Neuronal stem cell (in vitro differentiated cells): Measurements from ENCODE around the gene PLCH1.

ENCODE experiments used
- DNase-seq: peaks from one replicate; pipeline ENCODE4 v3.0.0-alpha.2; 2013; ENCODE audit warnings: low spot score
- H2AFZ ChIP-seq: one replicate; pipeline ENCODE4 v1.6.1; 2013; ENCODE audit warnings: mild to moderate bottlenecking, low read length, inconsistent platforms
- H2AK5ac ChIP-seq: 2 replicates; pipeline ENCODE4 v1.6.1; 2013; ENCODE audit warnings: low read depth, mild to moderate bottlenecking, inconsistent platforms, low read length, moderate library complexity, mixed read lengths
- H2BK120ac ChIP-seq: 2 replicates; pipeline ENCODE4 v1.6.1; 2013; ENCODE audit warnings: low read depth, mild to moderate bottlenecking, inconsistent platforms, low read length, moderate library complexity, mixed read lengths
- H2BK12ac ChIP-seq: one replicate; pipeline ENCODE4 v1.6.1; 2013; ENCODE audit warnings: low read length, inconsistent platforms
- H2BK15ac ChIP-seq: 2 replicates; pipeline ENCODE4 v1.6.1; 2013; ENCODE audit warnings: mild to moderate bottlenecking, low read length, inconsistent platforms, mixed read lengths
- H2BK5ac ChIP-seq: one replicate; pipeline ENCODE4 v1.6.1; 2013; ENCODE audit warnings: inconsistent platforms, mild to moderate bottlenecking, low read length, moderate library complexity
- H3K14ac ChIP-seq: one replicate; pipeline ENCODE4 v1.6.1; 2013; ENCODE audit warnings: low read length, inconsistent platforms
- H3K18ac ChIP-seq: 2 replicates; pipeline ENCODE4 v1.6.1; 2013; ENCODE audit warnings: low read length, inconsistent platforms
- H3K23ac ChIP-seq: 2 replicates; pipeline ENCODE4 v1.6.1; 2013; ENCODE audit warnings: low read depth, mild to moderate bottlenecking, mixed read lengths, low read length, inconsistent platforms; ENCODE audit not compliant: poor library complexity
- H3K27ac ChIP-seq: replicated peaks from 3 replicates; pipeline ENCODE4 v1.5.1; 2013; ENCODE audit warnings: low read length, inconsistent platforms
- H3K27me3 ChIP-seq, 3 experiments: 2 replicates each; pipeline ENCODE4 v1.6.1; 2013; ENCODE audit warnings: low read length in 3 of 3, mild to moderate bottlenecking in 2 of 3, inconsistent platforms in 1 of 3, low read depth in 1 of 3, mixed read lengths in 1 of 3, moderate library complexity in 1 of 3; ENCODE audit not compliant: control insufficient read depth in 3 of 3, insufficient read depth in 3 of 3
- H3K36me3 ChIP-seq, 2 donors: replicated peaks in 1 of 2; 2 replicates each; pipeline ENCODE4 v1.6.1; 2013; ENCODE audit warnings: low read length in 2 of 2; ENCODE audit not compliant: control insufficient read depth in 2 of 2, insufficient read depth in 2 of 2
- H3K4ac ChIP-seq: 2 replicates; pipeline ENCODE4 v1.6.1; 2013; ENCODE audit warnings: inconsistent platforms, mild to moderate bottlenecking, low read length, moderate library complexity
- H3K4me1 ChIP-seq, 2 donors: 1 replicate in 1 of 2; 2 replicates in 1 of 2; pipeline ENCODE4 v1.6.1; 2013; ENCODE audit warnings: low read length in 2 of 2, low read depth in 1 of 2; ENCODE audit not compliant: control insufficient read depth in 2 of 2, insufficient read depth in 1 of 2
- H3K4me2 ChIP-seq: one replicate; pipeline ENCODE4 v1.6.1; 2013; ENCODE audit warnings: mild to moderate bottlenecking, low read length, inconsistent platforms; ENCODE audit not compliant: insufficient read depth, poor library complexity, severe bottlenecking
- H3K4me3 ChIP-seq, 2 donors: 2 replicates each; pipeline ENCODE4 v1.5.1; 2013; ENCODE audit warnings: low read length in 2 of 2, mild to moderate bottlenecking in 2 of 2, inconsistent platforms in 1 of 2, moderate library complexity in 1 of 2
- H3K79me1 ChIP-seq: one replicate; pipeline ENCODE4 v1.6.1; 2013; ENCODE audit warnings: low read depth, mild to moderate bottlenecking, inconsistent platforms, low read length, moderate library complexity
- H3K9ac ChIP-seq: one replicate; pipeline ENCODE4 v1.6.1; 2013; ENCODE audit warnings: mild to moderate bottlenecking, low read depth, low read length, inconsistent platforms; ENCODE audit not compliant: poor library complexity
- H3K9me3 ChIP-seq, 2 donors: replicated peaks in 1 of 2; 2 replicates each; pipeline versions ENCODE3 to v1.6.1; 2013; ENCODE audit warnings: low read length in 2 of 2, mild to moderate bottlenecking in 2 of 2, inconsistent platforms in 1 of 2, low read depth in 1 of 2, mixed read lengths in 1 of 2, moderate library complexity in 1 of 2; ENCODE audit not compliant: control insufficient read depth in 2 of 2, insufficient read depth in 1 of 2
- H4K8ac ChIP-seq: one replicate; pipeline ENCODE4 v1.6.1; 2013; ENCODE audit warnings: low read depth, mild to moderate bottlenecking, inconsistent platforms, low read length, moderate library complexity
- H4K91ac ChIP-seq: one replicate; pipeline ENCODE4 v1.6.1; 2013; ENCODE audit warnings: low read length, low read depth, mild to moderate bottlenecking, inconsistent platforms; ENCODE audit not compliant: poor library complexity
- WGBS, 2 donors: extraction: QIAGEN DNeasy Blood & Tissue Kit; methylation state at CpG; one replicate each; pipeline ENCODE4 v1.1.7; 2013; ENCODE audit warnings: missing lambda C conversion rate in 2 of 2, mixed read lengths in 1 of 2; ENCODE audit not compliant: insufficient read length in 2 of 2, insufficient replicate concordance in 1 of 2; ENCODE audit errors: extremely low coverage in 2 of 2; 5-methylcytosine and 5-hydroxymethylcytosine counted together

Gene PLCH1

DNA sequence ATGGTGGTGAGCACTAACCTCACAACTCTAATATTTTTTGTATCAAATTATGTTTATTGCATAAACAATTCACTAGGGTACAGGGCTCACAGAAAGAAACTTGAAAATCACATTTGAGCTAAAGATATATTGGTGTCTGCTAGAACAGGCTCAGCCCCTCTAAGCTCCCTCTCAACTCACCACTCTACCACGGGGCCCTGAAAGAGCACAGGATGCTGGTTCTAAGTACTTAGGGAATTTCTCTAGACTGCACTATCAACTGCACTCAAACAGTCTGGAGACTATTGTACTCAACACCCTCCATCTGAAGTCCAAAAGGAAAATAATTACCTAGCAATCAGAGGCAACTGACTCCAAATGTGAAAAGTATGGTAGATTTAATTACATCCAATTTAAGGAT is 352.7 kb downstream of the PLCH1 start:
- no peak overlapping the region for H3K4me3 ChIP-seq
- H2BK12ac ChIP-seq, result no peak overlapping the region
- H2BK120ac ChIP-seq, result no peak overlapping the region
- H3K9ac ChIP-seq, result no peak overlapping the region
- no peak overlapping the region for H2AFZ ChIP-seq
- no peak overlapping the region for H2AK5ac ChIP-seq
- no peaks in the 10 kb centered on the region for H3K27me3 ChIP-seq
- no peak for DNase-seq
- no peak overlapping the region for H4K8ac ChIP-seq
- no peak overlapping the region for H2BK15ac ChIP-seq
- H3K36me3 ChIP-seq, result no peaks in the 10 kb centered on the region
- no peak overlapping the region for H3K4me2 ChIP-seq
- no peak overlapping the region for H3K18ac ChIP-seq
- H3K79me1 ChIP-seq, result no peaks in the 10 kb centered on the region
- H2BK5ac ChIP-seq, result no peak overlapping the region
- no CpG with 5 or more reads among the region's 1 CpG for WGBS, 2 donors
- peak overlapping the region; percentile 48 for H3K27ac ChIP-seq
- H3K9me3 ChIP-seq, result peaks cover 0 to 2% of the 10 kb centered on the region in 2 donors
- H3K4me1 ChIP-seq, result peaks cover 0 to 7% of the 10 kb centered on the region in 2 donors
- H4K91ac ChIP-seq, result no peak overlapping the region
- H3K14ac ChIP-seq, result no peak overlapping the region
- no peak overlapping the region for H3K23ac ChIP-seq
- H3K4ac ChIP-seq, result no peak overlapping the region

DNA sequence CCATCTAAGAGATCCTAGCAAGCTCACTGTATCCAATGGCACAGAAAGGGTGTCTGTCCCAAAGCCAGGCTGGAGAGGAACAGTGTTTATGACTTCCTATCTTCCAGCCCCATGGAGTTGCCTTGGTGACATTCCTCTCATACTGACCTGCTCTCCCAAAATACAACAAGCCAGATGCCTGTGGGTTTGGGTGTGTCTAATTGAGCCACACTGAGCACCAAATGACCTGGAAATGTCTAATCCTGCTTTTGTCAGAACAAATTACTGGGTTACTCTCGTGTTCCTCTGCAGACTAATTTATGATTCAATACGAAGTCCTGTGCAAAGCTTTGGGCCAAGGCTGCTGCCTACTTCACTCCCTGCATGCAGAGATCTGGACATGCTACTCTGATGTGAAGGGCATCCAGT is 353.3 kb downstream of the PLCH1 start:
- no peak overlapping the region for H3K4me3 ChIP-seq
- peaks cover 0 to 2% of the 10 kb centered on the region in 2 donors for H3K9me3 ChIP-seq
- H3K18ac ChIP-seq, result no peak overlapping the region
- H3K79me1 ChIP-seq, result no peaks in the 10 kb centered on the region
- peaks cover 0 to 7% of the 10 kb centered on the region in 2 donors for H3K4me1 ChIP-seq
- H4K91ac ChIP-seq, result no peak overlapping the region
- H2BK120ac ChIP-seq, result no peak overlapping the region
- WGBS, 2 donors, result no CpG with 5 or more reads among the region's 2 CpGs
- DNase-seq, result peak; percentile 39
- no peak overlapping the region for H2BK5ac ChIP-seq
- H3K4ac ChIP-seq, result no peak overlapping the region
- no peak overlapping the region for H2BK12ac ChIP-seq
- H3K14ac ChIP-seq, result no peak overlapping the region
- peak overlapping the region; percentile 48 for H3K27ac ChIP-seq
- no peak overlapping the region for H2AK5ac ChIP-seq
- no peak overlapping the region for H4K8ac ChIP-seq
- no peaks in the 10 kb centered on the region for H3K36me3 ChIP-seq
- H2BK15ac ChIP-seq, result no peak overlapping the region
- H3K4me2 ChIP-seq, result peak overlapping the region; percentile 21
- H3K27me3 ChIP-seq, result no peaks in the 10 kb centered on the region
- no peak overlapping the region for H3K23ac ChIP-seq
- no peak overlapping the region for H3K9ac ChIP-seq
- H2AFZ ChIP-seq, result peak overlapping the region; percentile 9

GRCh38 chr3:155391104-155391503 is 353.8 kb downstream of the PLCH1 start:
- Histone ChIP-seq H3K27me3 (no peaks in the 10 kb centered on the region), H3K79me1 (no peaks in the 10 kb centered on the region), H2BK5ac (no peak overlapping the region), H3K4ac (no peak overlapping the region), H3K36me3 (no peaks in the 10 kb centered on the region), H3K9ac (no peak overlapping the region), H4K91ac (no peak overlapping the region), H3K18ac (no peak overlapping the region), H2BK12ac (no peak overlapping the region), H2BK120ac (no peak overlapping the region), H3K27ac (no peak overlapping the region), H3K23ac (no peak overlapping the region), H2AFZ (peak overlapping the region; percentile 9), H3K4me2 (no peak overlapping the region), H3K14ac (no peak overlapping the region), H2BK15ac (no peak overlapping the region), H3K4me3 (no peak overlapping the region), H2AK5ac (no peak overlapping the region), H3K4me1 (peaks cover 0 to 7% of the 10 kb centered on the region in 2 donors), H4K8ac (no peak overlapping the region), H3K9me3 (peaks cover 0 to 2% of the 10 kb centered on the region in 2 donors)
- WGBS, 2 donors, result no CpG with 5 or more reads among the region's 2 CpGs
- DNase-seq, result no peak

DNA sequence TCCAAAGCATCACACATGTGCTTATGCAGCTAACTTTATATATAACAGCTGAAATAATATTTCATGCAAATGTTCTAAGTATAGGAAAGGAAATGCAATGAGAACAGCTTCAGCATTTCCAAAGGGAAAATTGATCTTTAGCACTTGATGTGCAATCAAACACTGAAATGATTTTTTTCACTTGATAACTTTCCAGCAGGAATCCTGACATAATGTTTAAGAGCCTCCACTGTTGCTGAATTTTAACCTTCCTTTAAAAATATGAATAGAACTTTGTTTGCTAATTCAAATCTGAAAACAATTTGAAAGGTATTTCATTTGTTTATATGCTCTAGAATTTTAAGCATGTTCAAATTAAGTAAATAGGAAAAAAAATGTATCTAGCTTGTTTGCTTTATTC is 354.5 kb downstream of the PLCH1 start:
- H3K4me1 ChIP-seq, result peaks cover 0 to 7% of the 10 kb centered on the region in 2 donors
- no peaks in the 10 kb centered on the region for H3K27me3 ChIP-seq
- H3K4me3 ChIP-seq, result no peak overlapping the region
- no peaks in the 10 kb centered on the region for H3K36me3 ChIP-seq
- no peak overlapping the region for H2BK120ac ChIP-seq
- no peak overlapping the region for H3K4ac ChIP-seq
- no peak overlapping the region for H4K8ac ChIP-seq
- no peak overlapping the region for H2AFZ ChIP-seq
- no peak overlapping the region for H3K18ac ChIP-seq
- no peak overlapping the region for H3K9ac ChIP-seq
- H2BK5ac ChIP-seq, result no peak overlapping the region
- H2BK12ac ChIP-seq, result no peak overlapping the region
- no peak overlapping the region for H2BK15ac ChIP-seq
- peaks cover 0 to 2% of the 10 kb centered on the region in 2 donors for H3K9me3 ChIP-seq
- H3K79me1 ChIP-seq, result no peaks in the 10 kb centered on the region
- no peak overlapping the region for H3K4me2 ChIP-seq
- no peak overlapping the region for H3K23ac ChIP-seq
- no peak overlapping the region for H2AK5ac ChIP-seq
- H3K27ac ChIP-seq, result no peak overlapping the region
- no peak overlapping the region for H3K14ac ChIP-seq
- H4K91ac ChIP-seq, result no peak overlapping the region
- DNase-seq, result no peak
